AG08395 (cell line): ENCODE data around the gene MEF2C.

Experiments
- DNase-seq: peaks from one replicate; pipeline ENCODE4 v3.0.0; 2012; ENCODE audit warnings: mixed read lengths, low spot score

MEF2C gene

DNA sequence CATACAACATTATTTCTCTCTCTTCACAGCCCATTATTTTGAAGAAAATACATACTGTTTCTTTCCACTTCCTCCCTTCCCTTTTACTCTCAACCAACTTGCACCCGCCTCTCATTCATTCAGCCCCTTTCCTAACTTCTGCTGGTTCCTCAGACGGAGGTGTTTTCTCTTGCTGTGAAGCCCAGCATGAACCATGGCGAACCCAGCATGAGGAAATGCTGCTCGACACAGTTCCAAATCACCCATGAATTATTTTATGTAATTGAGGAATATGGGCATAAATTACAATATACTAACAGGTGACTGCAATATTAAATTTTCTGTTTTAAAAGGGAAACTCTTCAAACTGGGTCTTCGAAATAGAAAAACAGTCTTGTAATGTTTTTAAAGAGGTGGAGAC lies 124.8 kb downstream of the MEF2C start:
- DNase-seq = no peak

DNA sequence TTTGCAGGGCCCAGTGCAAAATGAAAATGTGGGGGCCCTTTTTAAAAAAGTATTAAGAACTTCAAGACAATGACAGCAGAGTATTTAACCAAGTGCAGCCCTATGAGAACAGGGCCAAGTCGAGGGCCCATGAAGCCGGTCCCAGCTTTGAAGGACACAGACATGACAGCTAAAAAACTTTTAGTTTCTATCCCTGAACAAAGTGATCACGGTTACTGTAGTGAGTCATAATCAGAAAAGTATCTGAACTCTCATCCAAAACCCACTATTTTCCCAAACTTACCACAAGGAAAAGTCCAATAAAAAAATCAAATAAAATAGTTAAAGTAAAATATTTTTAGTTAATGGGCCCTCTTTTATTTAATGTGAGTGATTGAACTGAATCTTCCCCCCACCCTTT lies 126.0 kb downstream of the MEF2C start:
- no peak for DNase-seq

DNA sequence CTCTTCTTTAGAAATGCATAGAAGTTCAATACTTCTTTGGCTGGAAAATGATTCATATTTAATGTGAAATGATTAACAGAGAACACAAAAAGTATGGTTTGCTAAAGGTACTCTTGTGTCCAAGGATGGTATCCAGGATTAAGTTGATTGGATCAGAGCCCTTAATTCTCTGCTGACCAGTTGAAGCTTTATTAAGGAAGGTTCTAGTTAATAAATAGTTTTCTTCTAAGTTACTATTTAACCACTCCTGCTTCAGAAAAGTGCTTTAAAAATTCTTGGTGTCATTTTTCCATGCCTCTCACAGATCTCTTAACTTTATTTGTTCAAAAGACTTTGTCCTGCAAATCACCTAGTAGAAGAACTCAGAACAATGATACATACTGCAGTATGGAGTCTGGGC lies 134.3 kb downstream of the MEF2C start:
- DNase-seq = no peak

DNA sequence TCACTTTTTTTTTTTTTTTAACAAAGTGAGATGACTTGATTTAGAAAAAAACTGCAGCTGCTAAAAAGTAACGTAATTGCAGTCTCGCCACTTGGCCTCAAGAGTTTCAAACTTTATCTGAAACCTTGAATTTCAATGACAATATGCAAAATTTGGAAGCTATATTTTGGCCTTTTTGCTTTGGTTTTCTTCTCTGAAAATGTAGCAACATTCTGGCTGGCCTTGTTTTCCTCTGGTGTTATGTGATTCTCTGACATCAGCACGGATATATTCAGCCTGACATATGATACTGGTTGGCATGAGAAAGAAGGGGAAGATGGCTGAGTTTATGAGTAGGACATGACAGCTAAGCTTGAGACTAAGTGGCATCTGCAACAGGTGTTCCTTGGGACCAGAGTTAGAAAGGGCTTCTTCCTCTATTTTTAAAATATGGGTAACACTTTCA lies 136.5 kb downstream of the MEF2C start:
- DNase-seq = no peak

DNA sequence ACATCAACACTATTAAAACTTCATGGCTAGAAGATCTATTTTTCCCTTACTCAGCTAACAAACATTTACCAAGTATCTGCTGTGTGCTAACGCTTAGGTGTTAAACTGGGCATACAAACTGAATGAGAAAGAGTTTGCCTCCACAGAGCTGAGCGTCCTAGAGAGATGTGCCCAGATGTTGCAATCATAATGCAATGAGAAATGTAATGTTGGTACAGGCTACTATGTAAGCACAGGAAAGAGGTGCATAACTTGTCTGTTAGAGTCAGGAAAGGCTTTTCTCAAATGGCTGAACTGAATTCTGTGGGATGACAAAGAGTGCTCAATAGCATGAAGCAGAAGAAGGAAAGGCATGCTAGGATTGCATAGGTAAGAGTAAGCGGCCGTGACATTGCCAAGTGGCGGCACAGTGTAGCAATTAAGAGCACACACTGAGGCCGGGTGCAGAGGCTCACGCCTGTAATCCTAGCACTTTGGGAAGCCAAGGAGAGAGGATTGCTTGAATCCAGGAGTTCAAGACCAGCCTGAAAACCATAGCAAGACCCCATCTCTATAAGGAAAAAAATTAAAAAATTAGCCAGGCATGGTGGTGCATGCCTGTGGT lies 137.8 kb downstream of the MEF2C start:
- no peak for DNase-seq

DNA sequence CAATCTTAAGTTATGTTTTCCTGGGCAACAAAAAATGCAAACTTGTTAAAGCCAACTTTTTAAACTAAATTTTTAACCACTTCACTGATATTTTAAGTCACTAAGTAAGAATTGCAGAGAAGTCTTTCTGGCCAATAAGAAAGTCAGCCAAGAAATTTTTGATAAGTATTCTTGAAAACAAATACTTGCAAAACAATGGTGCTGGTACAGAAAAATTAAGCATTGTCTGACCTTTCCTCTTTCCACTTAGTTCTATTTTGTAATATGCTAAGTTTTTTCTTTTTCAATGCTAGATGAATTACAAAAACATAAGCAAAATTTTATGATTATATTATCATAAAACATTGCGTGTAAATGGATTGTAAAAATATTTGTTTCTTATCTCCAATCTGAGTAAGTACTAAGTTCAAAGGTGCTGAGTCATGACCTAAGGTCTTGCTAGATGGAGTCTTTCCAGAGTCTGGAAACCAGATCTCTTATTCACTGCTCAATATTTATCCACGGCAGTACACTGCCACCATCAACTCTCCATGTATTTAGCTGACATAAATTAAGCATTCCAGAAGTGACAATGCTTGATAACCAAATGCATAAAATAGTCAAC lies 139.7 kb downstream of the MEF2C start:
- no peak for DNase-seq

DNA sequence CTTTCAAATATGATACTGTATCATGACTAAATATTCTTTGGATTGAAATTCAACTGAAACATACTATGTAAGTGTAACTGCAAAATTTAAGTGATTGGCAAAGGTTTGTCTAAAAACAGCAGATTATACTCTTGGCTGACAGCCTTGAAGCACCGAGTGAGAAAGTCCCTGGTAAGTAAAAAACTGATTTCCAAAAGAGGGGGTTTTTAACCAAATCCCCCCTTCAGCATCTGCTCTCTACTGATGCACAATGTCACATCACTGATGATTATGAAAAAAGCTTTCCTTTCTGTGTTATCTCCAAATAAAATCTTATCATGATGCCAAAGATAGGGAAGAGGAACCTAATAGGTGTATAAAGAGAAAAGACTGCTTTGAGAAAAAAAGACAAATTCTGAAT lies 141.0 kb downstream of the MEF2C start:
- DNase-seq = no peak

DNA sequence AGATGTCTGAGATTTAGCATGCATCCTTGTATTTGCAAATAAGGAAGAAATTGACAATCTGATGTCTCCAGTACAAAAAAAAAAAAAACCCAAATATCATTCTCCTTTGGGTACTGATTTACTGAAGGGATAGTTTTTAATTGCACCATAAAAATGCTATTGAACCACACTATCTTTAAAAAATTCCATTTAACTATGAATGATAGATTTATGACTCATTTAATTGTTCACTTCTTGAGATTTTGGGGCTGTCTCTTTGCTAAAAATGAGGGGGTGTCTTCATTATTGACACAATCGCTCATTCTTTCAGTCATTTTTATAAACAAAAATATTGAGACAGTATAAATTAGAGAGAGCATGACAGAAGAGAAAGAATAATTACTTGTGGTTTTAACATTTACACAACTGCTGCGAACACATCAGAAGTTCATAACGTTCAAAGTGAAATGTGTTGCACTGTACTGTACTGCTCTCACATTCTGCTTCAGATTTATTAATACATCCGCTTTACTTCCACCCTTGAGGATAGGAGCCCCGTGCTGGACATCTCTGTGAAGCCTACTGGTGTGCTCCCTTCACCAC lies 142.3 kb downstream of the MEF2C start:
- no peak for DNase-seq

DNA sequence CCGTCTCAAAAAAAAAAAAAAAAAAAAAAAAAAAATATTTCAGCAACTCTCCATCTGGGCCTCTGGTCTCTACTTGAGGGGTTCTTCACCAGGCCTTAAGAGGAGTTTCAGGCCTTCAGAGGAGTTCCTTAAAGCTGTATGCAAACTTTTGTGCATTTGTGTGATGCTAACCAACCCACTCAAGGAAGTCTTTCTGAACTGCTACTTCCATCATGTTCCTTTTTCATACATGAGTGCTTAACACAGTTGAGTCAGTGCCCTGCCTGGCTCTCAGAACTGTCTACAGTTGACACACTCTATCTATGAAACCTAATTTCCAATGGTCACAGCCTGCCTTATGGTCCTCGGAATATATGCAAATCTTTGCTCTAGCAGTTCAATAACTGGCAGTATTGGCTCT lies 146.5 kb downstream of the MEF2C start:
- DNase-seq = no peak

DNA sequence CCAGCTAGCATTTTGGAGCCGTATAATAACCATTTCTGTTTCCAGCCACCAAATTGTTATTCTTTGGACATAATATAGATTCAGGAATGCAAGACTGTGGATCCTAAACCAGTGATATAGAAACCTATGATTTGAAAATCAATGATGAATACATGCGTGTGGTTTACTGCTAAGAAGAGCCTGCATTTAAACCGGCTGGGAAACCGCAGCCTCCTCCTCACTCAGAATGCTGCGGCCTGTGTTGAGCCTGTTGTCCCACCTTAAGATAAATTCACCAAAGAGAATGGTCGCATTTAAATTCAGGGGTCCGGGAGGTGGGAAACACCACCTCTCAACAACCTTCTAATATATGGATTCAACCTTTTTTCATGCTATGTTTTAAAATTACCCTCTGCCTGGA lies 148.0 kb downstream of the MEF2C start:
- no peak for DNase-seq

DNA sequence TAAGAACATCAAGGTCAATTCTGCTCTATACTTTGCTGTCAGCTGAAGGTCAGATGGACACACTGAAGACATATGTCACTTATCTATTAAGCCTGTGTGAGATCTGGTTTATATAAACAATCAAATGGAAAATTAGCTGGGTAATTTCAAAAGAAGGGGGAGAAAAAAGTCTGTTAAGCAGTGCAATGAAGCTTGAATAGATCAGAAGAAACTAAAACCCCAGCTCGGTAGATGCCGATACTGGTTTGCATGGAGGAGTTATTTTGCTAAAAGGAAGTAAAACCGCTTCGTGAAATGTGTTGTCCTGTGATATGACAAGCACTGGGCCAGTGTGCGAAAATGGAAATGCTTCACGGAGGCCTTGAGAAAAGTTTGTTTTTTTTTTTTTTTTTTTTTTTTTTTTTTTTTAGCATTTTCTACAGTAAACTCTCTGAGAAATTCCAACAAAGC lies 148.8 kb downstream of the MEF2C start:
- no peak for DNase-seq

DNA sequence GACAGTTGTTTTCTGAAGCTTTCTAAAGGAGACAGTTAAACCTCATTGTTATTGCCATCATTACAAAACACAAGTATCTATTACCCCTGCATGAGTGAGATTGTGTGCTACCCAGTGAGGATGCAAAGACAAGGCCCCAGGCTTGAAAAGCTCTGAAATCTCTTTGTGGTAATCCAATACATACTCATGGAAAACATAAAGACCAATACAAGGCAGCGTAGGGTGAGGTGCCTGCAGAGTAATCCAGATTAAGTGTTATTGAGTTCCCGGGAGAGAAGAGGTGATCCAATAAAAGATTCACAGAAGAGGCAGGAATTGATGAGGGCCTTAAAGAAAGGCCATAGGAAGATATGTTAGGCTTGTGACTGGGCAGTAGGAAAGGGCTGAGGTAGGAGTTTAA lies 150.1 kb downstream of the MEF2C start:
- DNase-seq = no peak

DNA sequence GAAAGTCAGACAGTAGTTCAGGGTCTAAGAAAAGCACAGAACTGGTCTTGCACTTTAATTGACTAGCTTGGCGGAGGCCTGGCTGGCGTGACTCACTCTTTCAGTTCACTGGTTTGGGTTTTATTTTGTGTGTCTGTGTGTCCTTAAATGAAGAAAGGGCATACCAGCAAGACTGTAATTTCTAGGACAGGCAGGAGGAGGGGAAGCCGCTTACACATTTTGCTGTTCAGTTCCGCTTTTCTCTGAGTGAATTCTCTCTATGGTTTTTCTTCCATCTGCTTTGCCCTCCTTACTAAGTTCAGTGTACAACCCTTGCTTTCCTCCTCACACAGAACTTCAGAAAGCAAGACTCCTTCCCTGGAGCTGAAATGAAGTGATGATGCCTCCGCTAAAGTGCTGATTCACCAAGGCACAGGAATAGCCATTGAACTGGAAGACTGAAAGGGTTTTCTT lies 150.8 kb downstream of the MEF2C start:
- DNase-seq = peak; percentile 57

DNA sequence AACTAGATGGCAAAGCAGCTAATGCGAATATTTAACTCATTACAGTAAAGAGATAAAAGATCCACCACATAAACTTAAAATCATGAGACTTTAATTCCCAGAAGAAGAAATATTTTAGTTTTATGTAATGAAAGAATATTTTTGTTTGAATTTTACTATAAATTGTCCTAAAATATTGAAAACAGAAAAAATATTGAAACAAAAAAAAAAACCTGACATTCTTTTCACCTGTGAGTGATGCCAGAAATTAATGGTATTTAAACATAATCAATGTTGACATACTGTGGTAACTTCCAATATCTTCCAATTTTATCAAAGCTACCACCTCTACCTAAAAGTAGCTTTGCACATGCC lies 153.2 kb downstream of the MEF2C start:
- no peak for DNase-seq

DNA sequence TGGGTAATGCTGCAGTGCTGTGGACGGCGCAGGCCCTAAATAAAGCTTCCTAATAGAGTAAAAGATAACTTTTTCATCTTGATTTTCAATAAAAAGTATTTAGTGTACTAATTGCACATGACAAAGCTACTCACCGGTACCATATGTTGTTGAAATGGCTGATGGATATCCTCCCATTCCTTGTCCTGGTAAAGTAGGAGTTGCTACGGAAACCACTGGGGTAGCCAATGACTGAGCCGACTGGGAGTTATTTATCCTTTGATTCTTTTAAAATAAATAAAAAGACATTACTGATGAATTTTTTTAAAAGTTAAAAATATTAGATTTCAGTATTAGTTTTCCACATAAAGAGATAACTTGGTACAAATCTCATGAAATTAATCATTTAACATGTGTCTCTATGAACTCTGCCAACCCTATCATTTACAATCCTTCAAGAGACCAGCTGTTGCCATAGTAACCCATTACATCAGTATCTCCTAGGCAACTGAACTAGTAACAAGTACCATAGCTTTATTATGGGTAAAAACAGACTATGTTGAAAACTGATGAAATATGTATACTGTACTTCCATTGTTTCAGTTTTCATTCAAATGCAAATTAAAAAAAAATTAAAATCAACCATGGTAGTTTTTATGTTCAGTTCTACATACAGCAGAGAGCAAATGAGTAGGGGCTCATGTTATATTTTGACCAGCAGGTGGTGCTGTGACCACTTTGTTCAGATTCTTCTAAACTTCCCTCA lies 153.7 kb downstream of the MEF2C start:
- DNase-seq = peak; percentile 54

DNA sequence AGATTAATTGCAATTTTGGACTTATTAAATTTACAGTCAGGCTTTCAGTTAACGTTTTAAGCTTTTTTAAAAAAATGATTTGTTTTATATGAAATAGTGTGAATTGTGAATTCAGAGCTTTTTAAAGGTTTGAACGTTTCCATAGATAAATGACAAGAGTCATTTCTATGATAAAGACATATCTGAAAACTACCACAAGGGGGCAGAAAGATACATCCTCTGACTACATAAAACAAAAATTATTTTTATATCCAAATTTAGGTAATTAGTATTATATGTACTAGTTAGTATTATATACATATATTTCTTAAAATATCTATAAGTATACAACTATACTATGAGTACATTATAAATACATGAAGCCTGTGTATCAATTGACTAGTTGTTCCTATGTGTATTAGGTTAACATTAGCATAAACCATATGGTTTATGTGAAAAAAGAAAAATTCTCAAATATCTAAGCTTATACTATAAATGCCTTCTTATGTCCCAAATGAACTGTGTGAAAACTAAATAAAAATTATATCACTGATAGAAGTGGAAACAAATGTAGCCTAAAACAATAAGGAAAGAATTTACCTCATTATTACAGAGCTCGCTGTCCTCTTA lies 155.2 kb downstream of the MEF2C start:
- DNase-seq = no peak

DNA sequence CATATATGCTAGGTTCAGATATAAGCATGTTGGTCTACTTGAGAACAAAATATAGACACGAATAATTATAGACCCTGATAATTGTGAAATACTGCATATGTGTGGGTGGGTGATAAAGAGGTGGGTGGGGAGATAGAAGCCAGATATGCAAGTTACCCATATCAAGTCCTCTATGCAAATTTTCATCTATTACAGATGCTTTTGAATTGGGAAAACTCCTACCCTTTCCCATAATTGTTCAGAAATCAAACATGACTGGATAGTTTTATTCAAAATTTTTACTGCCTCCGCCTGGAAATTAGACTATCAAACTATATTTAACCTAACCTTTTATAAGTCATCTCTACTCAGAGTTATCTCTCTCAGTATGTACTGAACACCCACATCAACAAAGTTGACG lies 157.5 kb downstream of the MEF2C start:
- DNase-seq = no peak

DNA sequence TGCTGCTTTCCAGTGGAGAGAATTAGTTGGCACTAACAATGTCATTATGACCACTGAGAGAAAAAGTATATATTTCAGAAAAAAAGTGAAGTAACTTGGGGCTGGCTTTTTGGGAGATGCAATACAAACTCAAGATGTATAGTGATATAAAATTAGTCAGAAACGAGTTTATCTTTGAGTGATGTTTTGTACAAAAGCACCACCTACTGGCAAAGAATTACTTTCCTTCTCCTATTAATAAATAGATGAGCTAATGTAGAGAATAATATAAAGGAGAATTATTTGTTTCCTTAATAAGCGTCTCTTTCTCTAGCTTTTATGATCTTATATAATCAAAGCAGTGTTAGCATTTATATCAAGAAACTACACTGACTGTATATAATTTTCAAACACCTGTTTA lies 158.8 kb downstream of the MEF2C start:
- DNase-seq = no peak

DNA sequence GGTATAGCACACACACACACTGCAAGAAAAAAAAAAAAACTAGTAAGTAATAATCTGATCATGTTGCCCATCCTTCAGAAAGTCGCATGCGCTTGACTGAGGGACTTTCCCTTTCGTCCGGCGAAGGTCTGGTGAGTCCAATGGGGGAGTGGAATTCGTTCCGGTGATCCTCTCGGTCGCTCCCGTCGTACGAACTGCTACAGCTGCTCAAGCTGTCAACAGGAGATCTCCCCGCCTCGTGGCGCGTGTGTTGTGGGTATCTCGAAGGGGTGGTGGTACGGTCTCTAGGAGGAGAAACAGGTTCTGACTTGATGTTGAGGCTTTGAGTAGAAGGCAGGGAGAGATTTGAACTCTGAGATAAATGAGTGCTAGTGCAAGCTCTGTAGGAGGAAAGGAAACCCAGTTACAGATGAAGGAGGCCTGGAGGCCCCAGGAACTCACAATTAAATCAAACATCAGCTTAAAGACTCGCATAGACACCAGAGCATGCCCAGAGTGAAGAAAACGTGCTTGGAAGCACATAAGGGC lies 160.4 kb downstream of the MEF2C start:
- no peak for DNase-seq

DNA sequence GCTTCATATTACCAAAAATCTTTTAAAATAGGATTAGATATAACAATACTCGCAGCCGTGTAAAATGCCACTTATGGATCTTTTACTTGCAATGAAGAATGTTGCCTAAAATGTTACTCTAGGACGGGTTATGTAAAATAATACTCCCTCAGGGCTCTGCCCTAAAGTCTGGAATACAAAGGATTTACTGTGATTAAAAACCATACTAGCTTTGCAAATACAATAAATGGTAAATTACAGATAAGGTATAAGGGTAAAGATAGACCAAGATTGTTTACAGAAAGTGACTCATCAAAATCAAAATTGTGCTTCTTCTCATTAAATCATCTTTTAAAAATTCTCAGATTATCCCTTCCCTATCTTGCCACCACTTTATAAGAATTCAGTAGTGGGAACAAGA lies 163.6 kb downstream of the MEF2C start:
- DNase-seq = no peak

DNA sequence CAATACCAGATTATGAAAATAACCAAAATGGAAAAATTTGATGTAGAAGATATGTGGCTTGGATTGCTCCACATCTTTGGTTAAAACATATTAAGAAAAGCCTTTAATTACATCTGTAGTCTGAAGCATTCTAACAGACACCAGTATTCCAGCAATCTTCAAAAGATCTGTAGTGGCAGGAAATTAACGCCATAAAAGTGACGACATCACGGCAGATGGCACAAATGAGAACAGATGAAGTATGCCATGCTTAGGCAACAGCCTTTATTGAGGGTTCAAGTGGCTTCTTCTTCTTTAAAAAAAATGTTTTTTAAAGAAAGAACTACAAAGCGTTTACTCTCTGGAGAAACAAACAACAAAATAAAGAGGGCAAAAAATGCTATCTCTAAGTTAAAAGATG lies 164.2 kb downstream of the MEF2C start:
- no peak for DNase-seq

DNA sequence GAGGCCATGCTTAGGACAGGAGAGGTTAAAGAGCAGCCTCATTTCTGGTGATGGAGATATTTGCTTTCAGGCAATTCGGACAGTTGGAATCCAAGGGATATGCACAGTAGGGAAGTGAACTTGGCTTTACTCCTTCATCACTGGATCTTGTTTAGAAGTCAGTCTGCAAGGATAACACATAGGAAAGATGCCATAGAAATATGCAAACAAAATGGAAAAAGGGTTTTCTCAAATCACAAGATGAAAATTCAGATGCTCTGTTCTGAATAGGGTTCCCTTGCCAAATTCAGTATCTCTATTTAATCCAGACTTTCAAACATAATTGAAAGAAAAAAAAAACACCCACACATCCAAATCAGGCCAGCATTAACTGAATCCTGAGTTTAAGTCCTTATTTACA lies 166.9 kb downstream of the MEF2C start:
- no peak for DNase-seq

DNA sequence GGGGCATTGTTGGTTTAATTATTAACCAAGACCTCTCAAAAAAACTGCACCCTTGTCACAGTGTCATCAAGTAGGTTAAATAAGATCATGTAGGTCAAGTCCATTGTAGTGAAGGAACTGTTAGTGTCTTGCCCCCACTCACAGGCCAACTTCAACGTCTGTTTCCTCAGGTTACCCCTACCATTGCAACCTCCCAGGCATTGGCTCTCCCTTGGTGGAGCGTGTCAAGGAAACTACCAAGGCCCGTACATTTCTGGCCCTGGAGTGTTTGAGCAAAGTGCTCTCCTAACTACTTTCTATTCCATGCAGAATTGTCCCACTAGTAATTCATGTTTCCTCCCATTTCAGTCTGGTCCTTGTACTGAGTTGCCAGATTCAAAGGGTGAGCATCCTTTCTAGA lies 167.5 kb downstream of the MEF2C start:
- DNase-seq = no peak
